Ovary (tissue), 9 donors: Measurements from ENCODE around the gene EEF1B2. TPM values are rescaled to one million over a fixed set of nuclear protein-coding genes. Genes with fewer than 3 reads are reported as not detected.
A peak's percentile ranks its signal among the peaks of the same experiment; 100 is the strongest.
"Not testable (repeated sequence)": the region's sequence is repeated elsewhere in the genome, so short reads cannot be mapped to it uniquely, and the experiment has no call there.

ENCODE experiments used
- DNase-seq, 5 donors: peaks; one replicate each; pipeline ENCODE4 v3.0.0-alpha.2; 2019 to 2020
- H3K27ac ChIP-seq, 2 donors: fragments of 200-600 bp; one replicate each; pipeline versions ENCODE4 v1.5.1 to v1.8.0; 2019 to 2022
- H3K27me3 ChIP-seq: fragments of 200-600 bp; one replicate; pipeline ENCODE4 v1.8.0; 2022
- H3K36me3 ChIP-seq: fragments of 200-600 bp; sonication (generic); one replicate; pipeline ENCODE4 v1.5.1; 2019
- H3K4me1 ChIP-seq: one replicate; pipeline ENCODE4 v1.8.1; 2013; ENCODE audit warnings: mild to moderate bottlenecking, moderate library complexity; ENCODE audit not compliant: insufficient read depth
- H3K4me3 ChIP-seq: fragments of 200-600 bp; sonication (generic); one replicate; pipeline ENCODE4 v1.5.1; 2017
- H3K9me3 ChIP-seq, 2 donors: fragments of 200-600 bp in 1 of 2; sonication (generic) in 1 of 2; one replicate each; pipeline versions ENCODE4 v1.5.1 to v1.8.1; 2013 to 2019; ENCODE audit warnings: mild to moderate bottlenecking in 1 of 2, moderate library complexity in 1 of 2
- CTCF ChIP-seq, 3 donors: fragments of 450-650 bp in 2 of 3; fragments of 200-600 bp in 1 of 3; IDR thresholded peaks; one replicate each; pipeline versions ENCODE4 v1.5.1 to v1.8.0; 2016 to 2022; ENCODE audit warnings: antibody characterized with exemption in 3 of 3, mild to moderate bottlenecking in 1 of 3
- EP300 ChIP-seq: sonication (generic); formaldehyde crosslinking; IDR thresholded peaks from one replicate; pipeline ENCODE4 v1.6.1; 2017; ENCODE audit warnings: antibody characterized with exemption
- POLR2A ChIP-seq: fragments of 450-650 bp; IDR thresholded peaks from one replicate; pipeline ENCODE4 v1.6.1; 2017; ENCODE audit warnings: antibody characterized with exemption, mild to moderate bottlenecking, moderate library complexity
- WGBS, 3 donors: extraction: QIAGEN DNeasy Blood & Tissue Kit in 1 of 3; methylation state at CpG; one replicate each; pipeline versions ENCODE4 v1.1.5 to v1.1.7; 2013 to 2017; 5-methylcytosine and 5-hydroxymethylcytosine counted together
- intact Hi-C, 4 donors: fragments of 100-400 bp; cut with DNase I; formaldehyde crosslinking; loops; one replicate each; pipeline versions ENCODE4 v1.11.0 to v1.15.1; 2022 to 2023
- polyA plus RNA-seq, 2 donors: library from polyadenylated mRNA; stranded (reverse); fragments of 200-250 nt in 1 of 2; fragments of 350-450 nt in 1 of 2; fragmentation: Illumina TruSeq in 1 of 2; extraction: RNeasy Lipid Tissue Mini Kit (QIAGEN cat#74804) in 1 of 2; gene quantifications; one replicate each; pipeline ENCODE4 v1.2.3, GENCODE V29; 2013 to 2014
- total RNA-seq, 7 donors: library from RNA; depleted of rRNA in 2 of 7; stranded (reverse); fragments of >200 nt in 2 of 7; fragmentation: NEBNext Ultra II Directional in 3 of 7; extraction: Animal tissue kit (Norgen Biotek cat#: 25700) in 3 of 7; gene quantifications; one replicate each; pipeline versions ENCODE4 v1.1.0 to v1.2.4, GENCODE V29; 2016 to 2023
- donor health status: DM: no; HTN: no; CAD: no; lungs with moderate emphysema.
- donor health status: DM: no; HTN: no; CAD: no.
- donor health status: Bipolar disorder and iron deficiency.
- donor health status: DM: yes; HTN: yes; CAD: no.
- donor health status: DM: no; HTN: no; CAD: no.
- donor health status: DM: yes; HTN: yes; CAD: no.

EEF1B2 gene
- total and polyA plus RNA-seq, 9 donors = 647 to 1,651 (median 809) TPM

GRCh38 chr2:206150168-206150567 lies 9.5 kb upstream of the EEF1B2 start:
- TF ChIP-seq CTCF (IDR thresholded peaks at IDR 0.05) = no peak
- TF ChIP-seq EP300 = no peak
- TF ChIP-seq POLR2A = no peak
- H3K36me3 ChIP-seq = no peaks in the 10 kb centered on the region
- no peak overlapping the region for H3K4me3 ChIP-seq

GRCh38 chr2:206150631-206151030 lies 9.1 kb upstream of the EEF1B2 start:
- H3K36me3 ChIP-seq = no peaks in the 10 kb centered on the region
- no peaks in the 10 kb centered on the region for H3K9me3 ChIP-seq
- H3K4me3 ChIP-seq = no peak overlapping the region
- H3K27me3 ChIP-seq = no peaks in the 10 kb centered on the region
- WGBS, 3 donors = 85 to 91% (median 87%) methylated on average over 4 of the region's 4 CpGs
- no peak for TF ChIP-seq POLR2A
- TF ChIP-seq CTCF (IDR thresholded peaks at IDR 0.05) = no peak
- no peak for TF ChIP-seq EP300
- H3K27ac ChIP-seq = no peak overlapping the region
- peaks cover 1% of the 10 kb centered on the region for H3K4me1 ChIP-seq
- intact Hi-C loops = no loop called here
- no peak for DNase-seq

More at GRCh38 chr2:206150168-206150567, 9.5 kb upstream of the EEF1B2 start:
- intact Hi-C loops = no loop called here
- Histone ChIP-seq H3K9me3 (no peaks in the 10 kb centered on the region), H3K4me1 (peaks cover 1% of the 10 kb centered on the region), H3K27me3 (no peaks in the 10 kb centered on the region), H3K27ac (no peak overlapping the region)
- DNase-seq = no peak
- 100% methylated on average over 1 of the region's 1 CpG for WGBS, 3 donors

GRCh38 chr2:206154197-206154596 lies 5.5 kb upstream of the EEF1B2 start:
- no peaks in the 10 kb centered on the region for H3K36me3 ChIP-seq

GRCh38 chr2:206157014-206157413 lies 2.7 kb upstream of the EEF1B2 start:
- H3K27ac ChIP-seq, H3K36me3 ChIP-seq, H3K9me3 ChIP-seq, intact Hi-C loops, H3K27me3 ChIP-seq, H3K4me3 ChIP-seq: not testable (repeated sequence)
- peak in 1 of 5 donors; percentile 28 for DNase-seq
- 85 to 88% (median 87%) methylated on average over 11 of the region's 11 CpGs for WGBS, 3 donors
- H3K4me1 ChIP-seq = peaks cover 11% of the 10 kb centered on the region

More at GRCh38 chr2:206154197-206154596, 5.5 kb upstream of the EEF1B2 start:
- Histone ChIP-seq H3K9me3 (no peaks in the 10 kb centered on the region), H3K4me3 (no peak overlapping the region), H3K27ac (no peak overlapping the region), H3K27me3 (no peaks in the 10 kb centered on the region), H3K4me1 (peaks cover 6% of the 10 kb centered on the region)
- 85 to 89% (median 87%) methylated on average over 3 of the region's 3 CpGs for WGBS, 3 donors
- intact Hi-C loops = no loop called here
- no peak for TF ChIP-seq CTCF (IDR thresholded peaks at IDR 0.05)
- TF ChIP-seq EP300 = no peak
- no peak for TF ChIP-seq POLR2A
- DNase-seq = no peak

- Histone ChIP-seq H3K9me3 (no peaks in the 10 kb centered on the region), H3K4me1 (peaks cover 11% of the 10 kb centered on the region), H3K4me3 (peak overlapping the region; percentile 90), H3K36me3 (no peaks in the 10 kb centered on the region), H3K27ac (peak overlapping the region; percentile 77 to 83), H3K27me3 (no peaks in the 10 kb centered on the region)
- WGBS, 3 donors = 0 to 1% (median 1%) methylated on average over 33 of the region's 33 CpGs
- intact Hi-C loops = no loop called here
- DNase-seq = no peak
- TF ChIP-seq CTCF (IDR thresholded peaks at IDR 0.05) (no peak), EP300 (no peak), POLR2A (no peak)
Measured at GRCh38 chr2:206158563-206159345, 941 bp upstream of the EEF1B2 start.
